Measurements from ENCODE around the gene BNC2. TPM values are rescaled to one million over a fixed set of nuclear protein-coding genes. Genes with fewer than 3 reads are reported as not detected.

BNC2 gene
- total RNA-seq, 2 donors from 2014 or later: not detected

- Mint-ChIP-seq H3K27ac (no peak overlapping the region), H3K9me3 (peaks cover 4% of the 10 kb centered on the region in 2 donors), H3K36me3 (peaks cover 0 to 15% of the 10 kb centered on the region in 2 donors)
- ATAC-seq: no peak
- no peak for DNase-seq (ENCODE audit: low spot score in 2 of 2)
Measured at GRCh38 chr9:16873126-16873802, 2.8 kb upstream of the BNC2 start.

GRCh38 chr9:16871336-16872151, 1.1 kb upstream of the BNC2 start:
- ATAC-seq (peak in 1 of 2 donors; percentile 40), DNase-seq (ENCODE audit: low spot score in 2 of 2) (no peak)
- Mint-ChIP-seq H3K27ac (no peak overlapping the region), H3K36me3 (peaks cover 0 to 13% of the 10 kb centered on the region in 2 donors), H3K9me3 (no peaks in the 10 kb centered on the region)

GRCh38 chr9:16869882-16870595, 431 bp downstream of the BNC2 start:
- peaks cover 0 to 6% of the 10 kb centered on the region in 2 donors for H3K36me3 Mint-ChIP-seq
- ATAC-seq: no peak
- H3K9me3 Mint-ChIP-seq: no peaks in the 10 kb centered on the region
- no peak for DNase-seq (ENCODE audit: low spot score in 2 of 2)
- no peak overlapping the region for H3K27ac Mint-ChIP-seq

- DNase-seq (ENCODE audit: low spot score in 2 of 2): no peak
- no peaks in the 10 kb centered on the region for H3K9me3 Mint-ChIP-seq
- no peak overlapping the region for H3K27ac Mint-ChIP-seq
- H3K36me3 Mint-ChIP-seq: peaks cover 0 to 6% of the 10 kb centered on the region in 2 donors
- ATAC-seq: no peak
Measured at GRCh38 chr9:16869131-16869881, 1.2 kb downstream of the BNC2 start.

GRCh38 chr9:16868701-16869100, 1.8 kb downstream of the BNC2 start:
- no peak overlapping the region for H3K27ac Mint-ChIP-seq
- no peak for ATAC-seq
- DNase-seq (ENCODE audit: low spot score in 2 of 2): no peak
- H3K36me3 Mint-ChIP-seq: peaks cover 0 to 6% of the 10 kb centered on the region in 2 donors
- no peaks in the 10 kb centered on the region for H3K9me3 Mint-ChIP-seq

GRCh38 chr9:16867576-16868311, 2.7 kb downstream of the BNC2 start:
- H3K9me3 Mint-ChIP-seq: no peaks in the 10 kb centered on the region
- no peak overlapping the region for H3K27ac Mint-ChIP-seq
- ATAC-seq (no peak), DNase-seq (ENCODE audit: low spot score in 2 of 2) (no peak)
- H3K36me3 Mint-ChIP-seq: peaks cover 0 to 6% of the 10 kb centered on the region in 2 donors

- H3K9me3 Mint-ChIP-seq: no peaks in the 10 kb centered on the region
- H3K27ac Mint-ChIP-seq: no peak overlapping the region
- no peak for ATAC-seq
- peaks cover 0 to 6% of the 10 kb centered on the region in 2 donors for H3K36me3 Mint-ChIP-seq
- no peak for DNase-seq (ENCODE audit: low spot score in 2 of 2)
Measured at GRCh38 chr9:16866587-16866986, 3.9 kb downstream of the BNC2 start.

- H3K36me3 Mint-ChIP-seq: peaks cover 0 to 6% of the 10 kb centered on the region in 2 donors
- ATAC-seq (no peak), DNase-seq (ENCODE audit: low spot score in 2 of 2) (no peak)
- H3K9me3 Mint-ChIP-seq: no peaks in the 10 kb centered on the region
- H3K27ac Mint-ChIP-seq: no peak overlapping the region
Measured at GRCh38 chr9:16864649-16865434, 5.6 kb downstream of the BNC2 start.

GRCh38 chr9:16848179-16848578, 22.3 kb downstream of the BNC2 start:
- Mint-ChIP-seq H3K9me3 (no peaks in the 10 kb centered on the region), H3K36me3 (no peaks in the 10 kb centered on the region), H3K27ac (no peak overlapping the region)
- DNase-seq (ENCODE audit: low spot score in 2 of 2) (no peak), ATAC-seq (no peak)

GRCh38 chr9:16846986-16847385, 23.5 kb downstream of the BNC2 start:
- Mint-ChIP-seq H3K36me3 (no peaks in the 10 kb centered on the region), H3K27ac (no peak overlapping the region), H3K9me3 (no peaks in the 10 kb centered on the region)
- DNase-seq (ENCODE audit: low spot score in 2 of 2): no peak
- ATAC-seq: no peak

- no peaks in the 10 kb centered on the region for H3K9me3 Mint-ChIP-seq
- no peak overlapping the region for H3K27ac Mint-ChIP-seq
- ATAC-seq (no peak), DNase-seq (ENCODE audit: low spot score in 2 of 2) (no peak)
- no peaks in the 10 kb centered on the region for H3K36me3 Mint-ChIP-seq
Measured at GRCh38 chr9:16846367-16846766, 24.1 kb downstream of the BNC2 start.

GRCh38 chr9:16834817-16835216, 35.7 kb downstream of the BNC2 start:
- DNase-seq (ENCODE audit: low spot score in 2 of 2) (no peak), ATAC-seq (no peak)
- peaks cover 4 to 6% of the 10 kb centered on the region in 2 donors for H3K9me3 Mint-ChIP-seq
- H3K27ac Mint-ChIP-seq: no peak overlapping the region
- H3K36me3 Mint-ChIP-seq: no peaks in the 10 kb centered on the region

- H3K9me3 Mint-ChIP-seq: peaks cover 4 to 6% of the 10 kb centered on the region in 2 donors
- H3K36me3 Mint-ChIP-seq: no peaks in the 10 kb centered on the region
- DNase-seq (ENCODE audit: low spot score in 2 of 2) (no peak), ATAC-seq (no peak)
- no peak overlapping the region for H3K27ac Mint-ChIP-seq
Measured at GRCh38 chr9:16833296-16833835, 37.1 kb downstream of the BNC2 start.

GRCh38 chr9:16832101-16832500, 38.4 kb downstream of the BNC2 start:
- no peak for ATAC-seq
- Mint-ChIP-seq H3K27ac (no peak overlapping the region), H3K9me3 (peaks cover 4 to 6% of the 10 kb centered on the region in 2 donors)

GRCh38 chr9:16830806-16831205, 39.7 kb downstream of the BNC2 start:
- DNase-seq (ENCODE audit: low spot score in 2 of 2): no peak
- Mint-ChIP-seq H3K9me3 (peaks cover 4 to 6% of the 10 kb centered on the region in 2 donors), H3K36me3 (peaks cover 0 to 6% of the 10 kb centered on the region in 2 donors), H3K27ac (no peak overlapping the region)
- no peak for ATAC-seq

More at GRCh38 chr9:16832101-16832500, 38.4 kb downstream of the BNC2 start:
- no peak for DNase-seq (ENCODE audit: low spot score in 2 of 2)
- peaks cover 0 to 4% of the 10 kb centered on the region in 2 donors for H3K36me3 Mint-ChIP-seq

Data from activated naive CD4-positive, alpha-beta T cell treated with anti-CD3 and anti-CD28 coated beads, Interleukin-2, amount 50 U/mL, for 72 hours (primary cell).